CD4-positive, alpha-beta T cell (primary cell): ENCODE measurements around the gene TYSND1. TPM values are rescaled to one million over a fixed set of nuclear protein-coding genes. Genes with fewer than 3 reads are reported as not detected.
A peak's percentile ranks its signal among the peaks of the same experiment; 100 is the strongest.

Source experiments
- ATAC-seq: fragments of 200-7000 bp; cut with Tn5 transposase; one replicate; pipeline ENCODE4 v1.10.0; 2022; ENCODE audit warnings: mild to moderate bottlenecking; ENCODE audit not compliant: poor library complexity
- CTCF ChIA-PET: fragments of 350-600 bp; sonication (Branson Sonifier 250); formaldehyde crosslinking; loops from one replicate; lab custom pipeline; 2021; ENCODE audit warnings: antibody characterized with exemption, inconsistent platforms; lab: Charles Lee
- POLR2A ChIA-PET: fragments of 350-600 bp; sonication (Branson Sonifier 250); formaldehyde crosslinking; loops from one replicate; lab custom pipeline; 2021; ENCODE audit warnings: antibody characterized with exemption, inconsistent platforms; lab: Charles Lee
- DNase-seq, 14 experiments: peaks; one replicate each; pipeline ENCODE4 v3.0.0-alpha.2; 2013 to 2020; ENCODE audit warnings: mixed read lengths in 2 of 14
- H3K27ac ChIP-seq, 2 donors: one replicate each; pipeline versions ENCODE4 v1.5.1 to v1.7.0; 2013; ENCODE audit warnings: low read length in 2 of 2, low read depth in 1 of 2, mild to moderate bottlenecking in 1 of 2
- H3K27me3 ChIP-seq, 2 experiments: 1 replicate in 1 of 2; 2 replicates in 1 of 2; pipeline versions ENCODE4 v1.6.1 to v1.7.0; 2013; ENCODE audit warnings: low read length in 2 of 2, control low read depth in 1 of 2, mild to moderate bottlenecking in 1 of 2, moderate library complexity in 1 of 2; ENCODE audit not compliant: insufficient read depth in 2 of 2, control insufficient read depth in 1 of 2
- H3K36me3 ChIP-seq: one replicate; pipeline ENCODE4 v1.6.1; 2013; ENCODE audit warnings: low read length, control low read depth; ENCODE audit not compliant: insufficient read depth
- H3K4me1 ChIP-seq: one replicate; pipeline ENCODE4 v1.6.1; 2013; ENCODE audit warnings: low read length, control low read depth; ENCODE audit not compliant: insufficient read depth
- H3K4me3 ChIP-seq: one replicate; pipeline ENCODE4 v1.5.1; 2013; ENCODE audit warnings: mild to moderate bottlenecking, low read length, moderate library complexity
- H3K9me3 ChIP-seq, 2 experiments: 1 replicate in 1 of 2; 2 replicates in 1 of 2; pipeline versions ENCODE4 v1.6.1 to v1.7.0; 2013; ENCODE audit warnings: low read length in 2 of 2, mild to moderate bottlenecking in 2 of 2, control low read depth in 1 of 2, moderate library complexity in 1 of 2; ENCODE audit not compliant: control insufficient read depth in 1 of 2, insufficient read depth in 1 of 2
- H3K27ac Mint-ChIP-seq: one replicate; pipeline ENCODE4 v1.8.0; 2020; ENCODE audit warnings: mixed read lengths
- H3K27me3 Mint-ChIP-seq: one replicate; pipeline ENCODE4 v1.8.0; 2021; ENCODE audit warnings: mixed read lengths
- H3K36me3 Mint-ChIP-seq: one replicate; pipeline ENCODE4 v1.8.0; 2021; ENCODE audit warnings: low read depth, mixed read lengths
- H3K4me1 Mint-ChIP-seq: one replicate; pipeline ENCODE4 v1.8.0; 2021; ENCODE audit warnings: low read depth, mixed read lengths
- H3K4me3 Mint-ChIP-seq: one replicate; pipeline ENCODE4 v1.8.0; 2020; ENCODE audit warnings: mild to moderate bottlenecking, mixed read lengths
- H3K9me3 Mint-ChIP-seq: one replicate; pipeline ENCODE4 v1.8.0; 2020; ENCODE audit warnings: mixed read lengths
- intact Hi-C, 2 experiments: fragments of 100-400 bp; cut with DNase I in 1 of 2; cut with micrococcal nuclease in 1 of 2; formaldehyde crosslinking; loops; one replicate each; pipeline versions ENCODE4 v1.15.1 to v1.9.0; 2023 to 2025; cut with DNase I, micrococcal nuclease
- total RNA-seq, 174 experiments: library from RNA in 2 of 174; stranded (reverse) in 2 of 174; gene quantifications; one replicate each; pipeline ENCODE4 v1.2.3 and lab custom pipeline; 2021 to 2026
- TF ChIP-seq, protein P1 (sequence below): fragments of 200-600 bp; IDR thresholded peaks from one replicate; pipeline ENCODE4 v1.8.0; 2022; ENCODE audit warnings: antibody characterized with exemption, mild to moderate bottlenecking

The TYSND1 gene
- total RNA-seq, 2 experiments from 2014 or later: 12.6 to 13.0 TPM

DNA sequence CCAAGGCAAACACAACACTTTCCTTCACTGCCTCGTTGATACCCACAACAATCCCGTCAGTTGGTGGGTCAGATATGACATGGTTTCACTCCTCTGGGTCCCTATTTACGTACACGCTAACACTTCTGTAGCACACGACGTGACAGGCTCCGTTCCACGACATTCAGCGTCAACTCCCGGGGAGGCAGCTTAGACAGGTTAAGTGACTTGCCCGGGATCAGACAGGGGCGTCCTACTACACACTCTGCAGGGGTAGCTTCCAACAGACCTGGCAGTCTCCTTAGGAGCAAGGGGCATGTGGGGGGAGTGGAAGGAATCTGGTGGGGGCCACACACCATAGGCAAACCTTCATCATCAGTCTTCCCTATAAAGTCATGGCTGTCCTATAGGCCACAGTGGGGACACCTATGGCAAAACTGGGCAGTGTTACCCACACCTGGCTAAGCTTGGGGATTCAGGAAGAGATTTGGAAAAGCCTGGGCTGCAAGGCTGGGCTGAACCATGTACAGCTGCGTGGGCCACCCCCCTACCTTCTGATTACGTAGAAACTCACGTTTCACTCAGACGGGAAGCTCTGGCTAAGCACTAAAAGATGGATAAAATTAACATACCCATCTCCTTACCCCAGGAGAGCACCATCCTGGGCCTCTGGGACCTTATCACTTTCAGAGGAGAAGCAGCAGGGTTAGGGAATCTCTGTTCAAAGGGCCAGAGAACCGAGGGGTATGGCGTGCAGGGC is 2.0 kb downstream of the TYSND1 start:
- no peak overlapping the region for H3K27ac ChIP-seq
- peak overlapping the region; percentile 88 for H3K4me3 Mint-ChIP-seq
- H3K27ac Mint-ChIP-seq: peak overlapping the region; percentile 91
- H3K27me3 Mint-ChIP-seq: no peaks in the 10 kb centered on the region
- H3K36me3 ChIP-seq: peaks cover 17% of the 10 kb centered on the region
- H3K9me3 Mint-ChIP-seq: no peaks in the 10 kb centered on the region
- H3K9me3 ChIP-seq: no peaks in the 10 kb centered on the region
- peak overlapping the region; percentile 82 for H3K4me3 ChIP-seq
- H3K4me1 ChIP-seq: peaks cover 32% of the 10 kb centered on the region
- peaks cover 21% of the 10 kb centered on the region for H3K36me3 Mint-ChIP-seq
- ChIA-PET CTCF (interaction anchor here (1.2 to 4.0 kb wide), 5 partner anchors 11 to 235 kb away, joined by 4 to 64 read pairs (median 4); partner anchors contain the start of genes AIFM2 and SAR1A), POLR2A (interaction anchor here (1.1 to 3.5 kb wide), 4 partner anchors 19 to 260 kb away, joined by 3 to 138 read pairs (median 41); partner anchors contain the start of genes EIF4EBP2 and SAR1A)
- no peak for ATAC-seq
- TF ChIP-seq, protein P1, sequence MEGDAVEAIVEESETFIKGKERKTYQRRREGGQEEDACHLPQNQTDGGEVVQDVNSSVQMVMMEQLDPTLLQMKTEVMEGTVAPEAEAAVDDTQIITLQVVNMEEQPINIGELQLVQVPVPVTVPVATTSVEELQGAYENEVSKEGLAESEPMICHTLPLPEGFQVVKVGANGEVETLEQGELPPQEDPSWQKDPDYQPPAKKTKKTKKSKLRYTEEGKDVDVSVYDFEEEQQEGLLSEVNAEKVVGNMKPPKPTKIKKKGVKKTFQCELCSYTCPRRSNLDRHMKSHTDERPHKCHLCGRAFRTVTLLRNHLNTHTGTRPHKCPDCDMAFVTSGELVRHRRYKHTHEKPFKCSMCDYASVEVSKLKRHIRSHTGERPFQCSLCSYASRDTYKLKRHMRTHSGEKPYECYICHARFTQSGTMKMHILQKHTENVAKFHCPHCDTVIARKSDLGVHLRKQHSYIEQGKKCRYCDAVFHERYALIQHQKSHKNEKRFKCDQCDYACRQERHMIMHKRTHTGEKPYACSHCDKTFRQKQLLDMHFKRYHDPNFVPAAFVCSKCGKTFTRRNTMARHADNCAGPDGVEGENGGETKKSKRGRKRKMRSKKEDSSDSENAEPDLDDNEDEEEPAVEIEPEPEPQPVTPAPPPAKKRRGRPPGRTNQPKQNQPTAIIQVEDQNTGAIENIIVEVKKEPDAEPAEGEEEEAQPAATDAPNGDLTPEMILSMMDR: no peak
- H3K4me1 Mint-ChIP-seq: peaks cover 42% of the 10 kb centered on the region
- no peaks in the 10 kb centered on the region for H3K27me3 ChIP-seq
- no peak for DNase-seq
- intact Hi-C loops: loop anchor here (2.0 to 10.0 kb wide), 7 partner anchors 28 to 670 kb away; partner anchors contain the start of genes EIF4EBP2 (in 1 of the 2), PPA1 (in 1 of the 2) and SGPL1 (in 1 of the 2)

DNA sequence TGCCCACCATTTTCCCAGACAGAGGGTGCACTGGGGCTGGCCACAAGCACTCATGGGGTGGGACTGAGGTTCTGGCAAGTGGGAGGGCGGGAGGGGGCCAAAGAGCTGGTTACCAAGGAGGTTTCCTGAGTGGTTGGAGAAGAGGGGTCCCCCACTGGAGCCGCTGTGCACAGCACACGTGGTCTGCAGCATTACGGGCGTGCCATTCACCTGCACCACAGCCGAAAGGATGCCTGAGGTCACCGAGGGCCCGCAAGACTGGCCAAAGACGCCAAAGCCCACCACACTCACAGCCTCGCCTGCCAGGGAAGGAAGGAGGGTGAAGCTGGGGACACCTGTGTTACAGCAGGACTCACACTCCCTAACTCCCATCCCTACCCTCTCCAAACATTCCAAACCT is 3.9 kb downstream of the TYSND1 start:
- peaks cover 13% of the 10 kb centered on the region for H3K36me3 ChIP-seq
- H3K27ac Mint-ChIP-seq: no peak overlapping the region
- ATAC-seq (no peak), DNase-seq (no peak)
- H3K27me3 Mint-ChIP-seq: no peaks in the 10 kb centered on the region
- H3K4me3 ChIP-seq: no peak overlapping the region
- H3K27me3 ChIP-seq: no peaks in the 10 kb centered on the region
- H3K27ac ChIP-seq: no peak overlapping the region
- ChIA-PET POLR2A (interaction anchor here (0.6 kb wide), 1 partner anchor 261 kb away, joined by 3 read pairs; the partner anchor contains the start of gene EIF4EBP2), CTCF (no interaction called here)
- H3K4me3 Mint-ChIP-seq: no peak overlapping the region
- H3K4me1 Mint-ChIP-seq: peaks cover 42% of the 10 kb centered on the region
- peaks cover 32% of the 10 kb centered on the region for H3K4me1 ChIP-seq
- H3K36me3 Mint-ChIP-seq: peaks cover 25% of the 10 kb centered on the region
- no peaks in the 10 kb centered on the region for H3K9me3 Mint-ChIP-seq
- no peaks in the 10 kb centered on the region for H3K9me3 ChIP-seq
- TF ChIP-seq, protein P1: no peak
- intact Hi-C loops: loop anchor here in 1 of 2 experiments (10.0 kb wide), 3 partner anchors 178 to 672 kb away; partner anchors contain the start of gene SGPL1

DNA sequence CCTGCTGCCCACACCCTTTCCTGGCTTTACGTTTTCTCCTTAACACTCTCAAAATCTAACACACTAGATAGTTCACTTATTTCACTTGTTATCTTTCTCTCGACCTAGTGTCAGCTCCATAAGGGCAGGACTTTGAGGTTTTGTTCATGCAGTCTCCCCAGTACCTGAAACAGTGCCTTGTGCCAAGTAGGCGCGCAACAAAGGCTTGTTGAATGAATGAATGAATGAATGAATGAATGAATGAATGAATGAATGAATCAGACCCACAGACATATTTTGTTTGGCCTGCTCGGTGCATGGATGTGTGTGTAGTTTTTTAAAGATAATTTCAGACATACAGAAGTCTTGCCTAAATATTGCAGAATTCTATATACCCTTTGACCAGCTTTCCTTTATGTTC is 6.2 kb downstream of the TYSND1 start:
- Mint-ChIP-seq H3K27me3 (no peaks in the 10 kb centered on the region), H3K4me1 (peaks cover 33% of the 10 kb centered on the region), H3K36me3 (peaks cover 20% of the 10 kb centered on the region), H3K27ac (no peak overlapping the region), H3K9me3 (no peaks in the 10 kb centered on the region), H3K4me3 (no peak overlapping the region)
- ChIA-PET CTCF (no interaction called here), POLR2A (no interaction called here)
- Histone ChIP-seq H3K27ac (no peak overlapping the region), H3K4me1 (peaks cover 21% of the 10 kb centered on the region), H3K27me3 (no peaks in the 10 kb centered on the region), H3K9me3 (no peaks in the 10 kb centered on the region), H3K4me3 (no peak overlapping the region), H3K36me3 (peaks cover 13% of the 10 kb centered on the region)
- intact Hi-C loops: loop anchor here in 1 of 2 experiments (10.0 kb wide), 3 partner anchors 175 to 675 kb away; partner anchors contain the start of gene SGPL1
- DNase-seq (no peak), ATAC-seq (no peak)
- TF ChIP-seq, protein P1: no peak
